Endothelial cell (in vitro differentiated cells): ENCODE measurements around the gene CCL21. TPM values are rescaled to one million over a fixed set of nuclear protein-coding genes. Genes with fewer than 3 reads are reported as not detected.

Source experiments
- DNase-seq: peaks from one replicate; pipeline ENCODE4 v3.0.0; 2021; ENCODE audit warnings: low spot score
- H3K27ac Mint-ChIP-seq: one replicate; pipeline ENCODE4 v1.8.0; 2021; ENCODE audit warnings: mixed read lengths, inconsistent platforms; ENCODE audit not compliant: unreplicated experiment
- H3K27me3 Mint-ChIP-seq: one replicate; pipeline ENCODE4 v1.8.0; 2021; ENCODE audit warnings: mild to moderate bottlenecking, moderate library complexity, mixed read lengths, inconsistent platforms; ENCODE audit not compliant: unreplicated experiment
- H3K36me3 Mint-ChIP-seq: one replicate; pipeline ENCODE4 v1.8.0; 2021; ENCODE audit warnings: mild to moderate bottlenecking, low read depth, mixed read lengths, inconsistent platforms; ENCODE audit not compliant: unreplicated experiment
- H3K4me1 Mint-ChIP-seq: one replicate; pipeline ENCODE4 v1.8.0; 2021; ENCODE audit warnings: mild to moderate bottlenecking, mixed read lengths, inconsistent platforms; ENCODE audit not compliant: unreplicated experiment
- H3K4me3 Mint-ChIP-seq: one replicate; pipeline ENCODE4 v1.8.0; 2021; ENCODE audit warnings: mild to moderate bottlenecking, mixed read lengths, inconsistent platforms; ENCODE audit not compliant: unreplicated experiment
- H3K9me3 Mint-ChIP-seq: one replicate; pipeline ENCODE4 v1.8.0; 2021; ENCODE audit warnings: mixed read lengths, inconsistent platforms; ENCODE audit not compliant: unreplicated experiment
- CTCF ChIP-seq: fragments of 200-600 bp; sonication (generic); IDR thresholded peaks from one replicate; pipeline ENCODE4 v1.5.0; 2021; ENCODE audit warnings: antibody characterized with exemption; ENCODE audit not compliant: unreplicated experiment
- total RNA-seq: library from RNA; stranded (reverse); fragmentation: NEBNext Ultra II Directional; extraction: Animal tissue kit (Norgen Biotek cat#: 25700); gene quantifications from one replicate; pipeline ENCODE4 v1.2.1, GENCODE V29; 2021; ENCODE audit not compliant: unreplicated experiment

The CCL21 gene
- total RNA-seq, 1 donor from 2014 or later = not detected

GRCh38 chr9:34717996-34718614 is 8.2 kb upstream of the CCL21 start:
- Mint-ChIP-seq H3K36me3 (no peaks in the 10 kb centered on the region), H3K27ac (no peak overlapping the region), H3K9me3 (no peaks in the 10 kb centered on the region), H3K4me3 (no peak overlapping the region), H3K4me1 (peaks cover 2% of the 10 kb centered on the region), H3K27me3 (peaks cover 6% of the 10 kb centered on the region)
- DNase-seq = no peak
- no peak for TF ChIP-seq CTCF

- peaks cover 2% of the 10 kb centered on the region for H3K4me1 Mint-ChIP-seq
- H3K4me3 Mint-ChIP-seq = no peak overlapping the region
- H3K27me3 Mint-ChIP-seq = peaks cover 6% of the 10 kb centered on the region
- H3K27ac Mint-ChIP-seq = no peak overlapping the region
- H3K9me3 Mint-ChIP-seq = no peaks in the 10 kb centered on the region
- no peak for TF ChIP-seq CTCF
- no peaks in the 10 kb centered on the region for H3K36me3 Mint-ChIP-seq
- DNase-seq = no peak
These were observed 6.8 kb upstream of the CCL21 start for GRCh38 chr9:34716711-34717110.

GRCh38 chr9:34715639-34716215 is 5.8 kb upstream of the CCL21 start:
- peaks cover 4% of the 10 kb centered on the region for H3K27me3 Mint-ChIP-seq
- no peak overlapping the region for H3K4me3 Mint-ChIP-seq
- no peak for TF ChIP-seq CTCF
- H3K9me3 Mint-ChIP-seq = no peaks in the 10 kb centered on the region
- no peak for DNase-seq
- H3K4me1 Mint-ChIP-seq = peaks cover 2% of the 10 kb centered on the region
- H3K27ac Mint-ChIP-seq = no peak overlapping the region
- H3K36me3 Mint-ChIP-seq = no peaks in the 10 kb centered on the region

- no peaks in the 10 kb centered on the region for H3K9me3 Mint-ChIP-seq
- no peaks in the 10 kb centered on the region for H3K36me3 Mint-ChIP-seq
- peaks cover 2% of the 10 kb centered on the region for H3K27me3 Mint-ChIP-seq
- no peak overlapping the region for H3K4me3 Mint-ChIP-seq
- no peak for TF ChIP-seq CTCF
- H3K4me1 Mint-ChIP-seq = no peaks in the 10 kb centered on the region
- no peak overlapping the region for H3K27ac Mint-ChIP-seq
- no peak for DNase-seq
These were observed 4.1 kb upstream of the CCL21 start for GRCh38 chr9:34714007-34714406.

- no peaks in the 10 kb centered on the region for H3K36me3 Mint-ChIP-seq
- TF ChIP-seq CTCF = no peak
- no peak for DNase-seq
- no peaks in the 10 kb centered on the region for H3K9me3 Mint-ChIP-seq
- no peak overlapping the region for H3K27ac Mint-ChIP-seq
- no peak overlapping the region for H3K4me3 Mint-ChIP-seq
- H3K27me3 Mint-ChIP-seq = peaks cover 2% of the 10 kb centered on the region
- no peaks in the 10 kb centered on the region for H3K4me1 Mint-ChIP-seq
These were observed 2.2 kb upstream of the CCL21 start for GRCh38 chr9:34712140-34712539.
